Neural progenitor cell (in vitro differentiated cells): ENCODE data around the gene CGB1.
A peak's percentile ranks its signal among the peaks of the same experiment; 100 is the strongest.

ENCODE experiments used
- CTCF ChIP-seq: fragments of 200-600 bp; sonication (generic); IDR thresholded peaks from 2 replicates; pipeline ENCODE4 v1.5.1; 2017; ENCODE audit warnings: antibody characterized with exemption, mild to moderate bottlenecking
- EZH2phosphoT487 ChIP-seq: fragments of 200-600 bp; sonication (generic); IDR thresholded peaks from 2 replicates; pipeline ENCODE4 v1.6.1; 2017; ENCODE audit warnings: antibody characterized with exemption

DNA sequence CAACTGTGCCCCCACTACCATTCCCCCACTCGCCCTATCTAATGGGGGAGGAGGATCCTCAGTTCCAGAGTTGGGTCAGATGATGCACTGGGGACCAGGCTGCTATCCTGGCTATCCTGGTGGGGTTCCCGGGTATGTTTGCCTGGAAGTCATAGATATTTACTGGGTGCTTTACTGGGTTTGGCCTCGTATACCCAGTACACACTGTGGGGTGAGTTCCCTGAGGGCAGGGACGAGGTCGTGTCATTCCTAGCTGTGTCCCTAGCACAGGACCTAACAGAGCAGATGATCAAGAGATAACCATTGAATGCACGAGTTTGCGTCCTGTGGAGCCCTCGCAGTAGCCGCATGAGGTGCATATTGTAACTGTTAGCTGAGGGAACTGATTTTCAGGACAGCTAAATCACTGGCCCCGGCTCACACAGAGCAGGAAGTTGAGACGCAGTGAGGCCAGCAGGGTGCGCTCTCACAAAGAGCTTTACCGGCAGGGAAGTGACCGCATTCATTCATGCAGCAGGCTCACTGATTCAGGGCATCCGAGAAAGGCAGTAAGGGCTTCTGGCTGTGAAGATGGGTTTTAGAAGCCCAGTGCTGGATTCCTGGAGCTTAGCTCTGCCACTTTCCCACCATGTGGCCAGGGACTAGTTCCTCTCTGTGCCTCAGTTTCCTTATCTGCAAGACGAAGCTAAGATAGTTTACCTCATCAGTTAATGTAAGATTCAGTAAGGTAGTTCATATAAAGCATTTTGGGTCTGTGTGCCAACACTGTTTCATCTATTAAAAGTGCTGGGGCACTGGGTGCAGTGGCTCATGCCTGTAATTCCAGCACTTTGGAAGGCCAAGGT is 37.0 kb downstream of the CGB1 start:
- TF ChIP-seq CTCF = peak; percentile 87
- TF ChIP-seq EZH2phosphoT487 = no peak
